Activated naive CD4-positive, alpha-beta T cell treated with anti-CD3 and anti-CD28 coated beads, Interleukin-2, amount 50 U/mL, for 24 hours (primary cell): ENCODE results near the gene SERINC1.
A peak's percentile ranks its signal among the peaks of the same experiment; 100 is the strongest.
"Not testable (repeated sequence)": the region's sequence is repeated elsewhere in the genome, so short reads cannot be mapped to it uniquely, and the experiment has no call there.

Experiments used
- H3K27ac Mint-ChIP-seq: one replicate; pipeline ENCODE4 v1.8.0; 2021; ENCODE audit warnings: mild to moderate bottlenecking, mixed read lengths
- H3K27me3 Mint-ChIP-seq: one replicate; pipeline ENCODE4 v1.8.0; 2021; ENCODE audit warnings: mixed read lengths
- H3K36me3 Mint-ChIP-seq: one replicate; pipeline ENCODE4 v1.8.0; 2021; ENCODE audit warnings: mixed read lengths
- H3K4me1 Mint-ChIP-seq: one replicate; pipeline ENCODE4 v1.8.0; 2021; ENCODE audit warnings: mixed read lengths
- H3K4me3 Mint-ChIP-seq: one replicate; pipeline ENCODE4 v1.8.0; 2021; ENCODE audit warnings: mild to moderate bottlenecking, mixed read lengths
- H3K9me3 Mint-ChIP-seq: one replicate; pipeline ENCODE4 v1.8.0; 2021; ENCODE audit warnings: mixed read lengths

The SERINC1 gene

GRCh38 chr6:122458087-122458486 is 13.5 kb downstream of the SERINC1 start:
- Mint-ChIP-seq H3K9me3 (no peaks in the 10 kb centered on the region), H3K27ac (peak overlapping the region; percentile 91), H3K4me1 (peaks cover 91% of the 10 kb centered on the region), H3K36me3 (peaks cover 24% of the 10 kb centered on the region), H3K4me3 (peak overlapping the region; percentile 42), H3K27me3 (no peaks in the 10 kb centered on the region)

GRCh38 chr6:122455116-122455515 is 16.5 kb downstream of the SERINC1 start:
- H3K27me3 Mint-ChIP-seq, H3K9me3 Mint-ChIP-seq, H3K4me3 Mint-ChIP-seq: not testable (repeated sequence)
- Mint-ChIP-seq H3K4me1 (peaks cover 71% of the 10 kb centered on the region), H3K36me3 (peaks cover 20% of the 10 kb centered on the region), H3K27ac (peak overlapping the region; percentile 2)

GRCh38 chr6:122454673-122455072 is 16.9 kb downstream of the SERINC1 start:
- peaks cover 69% of the 10 kb centered on the region for H3K4me1 Mint-ChIP-seq
- peak overlapping the region; percentile 2 for H3K27ac Mint-ChIP-seq
- H3K36me3 Mint-ChIP-seq, result peaks cover 20% of the 10 kb centered on the region
- no peak overlapping the region for H3K4me3 Mint-ChIP-seq
- no peaks in the 10 kb centered on the region for H3K9me3 Mint-ChIP-seq
- H3K27me3 Mint-ChIP-seq, result no peaks in the 10 kb centered on the region

GRCh38 chr6:122452509-122452908 is 19.1 kb downstream of the SERINC1 start:
- peaks cover 60% of the 10 kb centered on the region for H3K4me1 Mint-ChIP-seq
- H3K4me3 Mint-ChIP-seq, result no peak overlapping the region
- peak overlapping the region; percentile 62 for H3K27ac Mint-ChIP-seq
- peaks cover 14% of the 10 kb centered on the region for H3K36me3 Mint-ChIP-seq
- H3K9me3 Mint-ChIP-seq, result no peaks in the 10 kb centered on the region
- H3K27me3 Mint-ChIP-seq, result no peaks in the 10 kb centered on the region

GRCh38 chr6:122449069-122449468 is 22.5 kb downstream of the SERINC1 start:
- peaks cover 48% of the 10 kb centered on the region for H3K4me1 Mint-ChIP-seq
- H3K36me3 Mint-ChIP-seq, result peaks cover 19% of the 10 kb centered on the region
- no peaks in the 10 kb centered on the region for H3K9me3 Mint-ChIP-seq
- no peaks in the 10 kb centered on the region for H3K27me3 Mint-ChIP-seq
- peak overlapping the region; percentile 85 for H3K27ac Mint-ChIP-seq
- no peak overlapping the region for H3K4me3 Mint-ChIP-seq

- Mint-ChIP-seq H3K9me3 (peaks cover 1% of the 10 kb centered on the region), H3K36me3 (peaks cover 30% of the 10 kb centered on the region), H3K27me3 (no peaks in the 10 kb centered on the region), H3K4me1 (peaks cover 39% of the 10 kb centered on the region), H3K27ac (no peak overlapping the region), H3K4me3 (no peak overlapping the region)
Measured at GRCh38 chr6:122445274-122445673, 26.3 kb downstream of the SERINC1 start.

GRCh38 chr6:122438975-122439374 is 32.6 kb downstream of the SERINC1 start:
- Mint-ChIP-seq H3K9me3 (peaks cover 18% of the 10 kb centered on the region), H3K27ac (no peak overlapping the region), H3K4me1 (peaks cover 8% of the 10 kb centered on the region), H3K4me3 (no peak overlapping the region), H3K36me3 (peaks cover 55% of the 10 kb centered on the region), H3K27me3 (no peaks in the 10 kb centered on the region)

- Mint-ChIP-seq H3K36me3 (peaks cover 27% of the 10 kb centered on the region), H3K27me3 (no peaks in the 10 kb centered on the region), H3K4me1 (peaks cover 16% of the 10 kb centered on the region), H3K4me3 (no peak overlapping the region), H3K9me3 (no peaks in the 10 kb centered on the region), H3K27ac (peak overlapping the region; percentile 12)
Measured at GRCh38 chr6:122432816-122433215, 38.8 kb downstream of the SERINC1 start.

- Mint-ChIP-seq H3K36me3 (peaks cover 18% of the 10 kb centered on the region), H3K9me3 (no peaks in the 10 kb centered on the region), H3K4me3 (no peak overlapping the region)
Measured at GRCh38 chr6:122431780-122432179, 39.8 kb downstream of the SERINC1 start.

GRCh38 chr6:122429323-122429722 is 42.3 kb downstream of the SERINC1 start:
- no peak overlapping the region for H3K27ac Mint-ChIP-seq
- no peak overlapping the region for H3K4me3 Mint-ChIP-seq
- H3K27me3 Mint-ChIP-seq, result no peaks in the 10 kb centered on the region
- peaks cover 21% of the 10 kb centered on the region for H3K4me1 Mint-ChIP-seq
- peaks cover 31% of the 10 kb centered on the region for H3K36me3 Mint-ChIP-seq
- no peaks in the 10 kb centered on the region for H3K9me3 Mint-ChIP-seq

More at GRCh38 chr6:122431780-122432179, 39.8 kb downstream of the SERINC1 start:
- Mint-ChIP-seq H3K27ac (no peak overlapping the region), H3K27me3 (no peaks in the 10 kb centered on the region), H3K4me1 (peaks cover 16% of the 10 kb centered on the region)

GRCh38 chr6:122428781-122429180 is 42.8 kb downstream of the SERINC1 start:
- peaks cover 34% of the 10 kb centered on the region for H3K36me3 Mint-ChIP-seq

GRCh38 chr6:122426597-122426996 is 45.0 kb downstream of the SERINC1 start:
- no peak overlapping the region for H3K27ac Mint-ChIP-seq
- H3K9me3 Mint-ChIP-seq, result no peaks in the 10 kb centered on the region
- peaks cover 18% of the 10 kb centered on the region for H3K4me1 Mint-ChIP-seq
- H3K36me3 Mint-ChIP-seq, result peaks cover 39% of the 10 kb centered on the region
- H3K27me3 Mint-ChIP-seq, result no peaks in the 10 kb centered on the region
- H3K4me3 Mint-ChIP-seq, result no peak overlapping the region

More at GRCh38 chr6:122428781-122429180, 42.8 kb downstream of the SERINC1 start:
- Mint-ChIP-seq H3K4me1 (peaks cover 21% of the 10 kb centered on the region), H3K27me3 (no peaks in the 10 kb centered on the region), H3K27ac (no peak overlapping the region), H3K4me3 (no peak overlapping the region), H3K9me3 (no peaks in the 10 kb centered on the region)

GRCh38 chr6:122423734-122424133 is 47.9 kb downstream of the SERINC1 start:
- H3K9me3 Mint-ChIP-seq, result no peaks in the 10 kb centered on the region
- H3K4me3 Mint-ChIP-seq, result no peak overlapping the region
- peaks cover 38% of the 10 kb centered on the region for H3K36me3 Mint-ChIP-seq
- peaks cover 14% of the 10 kb centered on the region for H3K4me1 Mint-ChIP-seq
- no peaks in the 10 kb centered on the region for H3K27me3 Mint-ChIP-seq
- H3K27ac Mint-ChIP-seq, result no peak overlapping the region

- Mint-ChIP-seq H3K9me3 (no peaks in the 10 kb centered on the region), H3K27ac (no peak overlapping the region), H3K4me1 (peaks cover 11% of the 10 kb centered on the region), H3K27me3 (no peaks in the 10 kb centered on the region), H3K36me3 (peaks cover 38% of the 10 kb centered on the region), H3K4me3 (no peak overlapping the region)
Measured at GRCh38 chr6:122422614-122423267, 48.9 kb downstream of the SERINC1 start.

GRCh38 chr6:122422003-122422402 is 49.6 kb downstream of the SERINC1 start:
- peaks cover 11% of the 10 kb centered on the region for H3K4me1 Mint-ChIP-seq
- H3K27ac Mint-ChIP-seq, result no peak overlapping the region
- H3K27me3 Mint-ChIP-seq, result no peaks in the 10 kb centered on the region
- no peaks in the 10 kb centered on the region for H3K9me3 Mint-ChIP-seq
- H3K4me3 Mint-ChIP-seq, result no peak overlapping the region
- peaks cover 41% of the 10 kb centered on the region for H3K36me3 Mint-ChIP-seq

- Mint-ChIP-seq H3K36me3 (peaks cover 29% of the 10 kb centered on the region), H3K4me1 (peaks cover 18% of the 10 kb centered on the region), H3K27ac (no peak overlapping the region), H3K27me3 (no peaks in the 10 kb centered on the region), H3K9me3 (no peaks in the 10 kb centered on the region), H3K4me3 (no peak overlapping the region)
Measured at GRCh38 chr6:122416825-122417224, 54.8 kb downstream of the SERINC1 start.

- no peaks in the 10 kb centered on the region for H3K27me3 Mint-ChIP-seq
- H3K27ac Mint-ChIP-seq, result peak overlapping the region; percentile 65
- H3K4me3 Mint-ChIP-seq, result no peak overlapping the region
- H3K36me3 Mint-ChIP-seq, result peaks cover 26% of the 10 kb centered on the region
- H3K9me3 Mint-ChIP-seq, result peaks cover 5% of the 10 kb centered on the region
- peaks cover 66% of the 10 kb centered on the region for H3K4me1 Mint-ChIP-seq
Measured at GRCh38 chr6:122412001-122412400, 59.6 kb downstream of the SERINC1 start.
